GM12873 (cell line): ENCODE measurements around the gene RPS6KA2.

Experiments
- TF ChIP-seq, protein P1 (sequence below): IDR thresholded peaks from 2 replicates; pipeline ENCODE4 v1.5.1; 2012; ENCODE audit warnings: low read depth, mild to moderate bottlenecking, moderate library complexity, low read length, control low read depth; ENCODE audit not compliant: insufficient read depth; ENCODE audit errors: missing control alignments

The RPS6KA2 gene

GRCh38 chr6:166448432-166448831, 178.6 kb downstream of the RPS6KA2 start:
- TF ChIP-seq, protein P1, sequence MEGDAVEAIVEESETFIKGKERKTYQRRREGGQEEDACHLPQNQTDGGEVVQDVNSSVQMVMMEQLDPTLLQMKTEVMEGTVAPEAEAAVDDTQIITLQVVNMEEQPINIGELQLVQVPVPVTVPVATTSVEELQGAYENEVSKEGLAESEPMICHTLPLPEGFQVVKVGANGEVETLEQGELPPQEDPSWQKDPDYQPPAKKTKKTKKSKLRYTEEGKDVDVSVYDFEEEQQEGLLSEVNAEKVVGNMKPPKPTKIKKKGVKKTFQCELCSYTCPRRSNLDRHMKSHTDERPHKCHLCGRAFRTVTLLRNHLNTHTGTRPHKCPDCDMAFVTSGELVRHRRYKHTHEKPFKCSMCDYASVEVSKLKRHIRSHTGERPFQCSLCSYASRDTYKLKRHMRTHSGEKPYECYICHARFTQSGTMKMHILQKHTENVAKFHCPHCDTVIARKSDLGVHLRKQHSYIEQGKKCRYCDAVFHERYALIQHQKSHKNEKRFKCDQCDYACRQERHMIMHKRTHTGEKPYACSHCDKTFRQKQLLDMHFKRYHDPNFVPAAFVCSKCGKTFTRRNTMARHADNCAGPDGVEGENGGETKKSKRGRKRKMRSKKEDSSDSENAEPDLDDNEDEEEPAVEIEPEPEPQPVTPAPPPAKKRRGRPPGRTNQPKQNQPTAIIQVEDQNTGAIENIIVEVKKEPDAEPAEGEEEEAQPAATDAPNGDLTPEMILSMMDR, result no peak

- TF ChIP-seq, protein P1, result no peak
Observed at GRCh38 chr6:166446567-166447065, 180.4 kb downstream of the RPS6KA2 start.

DNA sequence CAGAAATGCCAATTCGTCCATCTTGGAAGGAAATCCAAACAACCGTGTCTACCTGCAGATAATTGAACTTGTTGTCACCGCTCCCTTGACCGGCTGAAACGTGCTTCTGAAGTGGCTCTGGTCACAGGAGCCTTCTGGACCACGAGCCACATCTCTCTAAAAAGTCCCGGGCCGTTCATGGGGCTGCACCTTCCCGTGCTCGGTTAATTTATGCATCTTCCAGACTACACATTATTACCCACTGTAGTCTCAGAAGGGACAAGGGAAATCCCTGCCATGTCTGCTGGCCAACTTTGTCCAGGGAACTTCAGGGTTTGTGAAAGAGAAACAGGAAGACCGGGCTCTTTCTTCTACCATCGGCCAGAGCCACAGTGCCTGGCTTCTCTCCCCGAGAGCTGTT, 180.9 kb downstream of the RPS6KA2 start:
- TF ChIP-seq, protein P1, result no peak

GRCh38 chr6:166444446-166444845, 182.6 kb downstream of the RPS6KA2 start:
- TF ChIP-seq, protein P1, result no peak

GRCh38 chr6:166443166-166443565, 183.9 kb downstream of the RPS6KA2 start:
- TF ChIP-seq, protein P1, result peak; percentile 45

- TF ChIP-seq, protein P1, result no peak
Observed at GRCh38 chr6:166442131-166442685, 184.8 kb downstream of the RPS6KA2 start.

DNA sequence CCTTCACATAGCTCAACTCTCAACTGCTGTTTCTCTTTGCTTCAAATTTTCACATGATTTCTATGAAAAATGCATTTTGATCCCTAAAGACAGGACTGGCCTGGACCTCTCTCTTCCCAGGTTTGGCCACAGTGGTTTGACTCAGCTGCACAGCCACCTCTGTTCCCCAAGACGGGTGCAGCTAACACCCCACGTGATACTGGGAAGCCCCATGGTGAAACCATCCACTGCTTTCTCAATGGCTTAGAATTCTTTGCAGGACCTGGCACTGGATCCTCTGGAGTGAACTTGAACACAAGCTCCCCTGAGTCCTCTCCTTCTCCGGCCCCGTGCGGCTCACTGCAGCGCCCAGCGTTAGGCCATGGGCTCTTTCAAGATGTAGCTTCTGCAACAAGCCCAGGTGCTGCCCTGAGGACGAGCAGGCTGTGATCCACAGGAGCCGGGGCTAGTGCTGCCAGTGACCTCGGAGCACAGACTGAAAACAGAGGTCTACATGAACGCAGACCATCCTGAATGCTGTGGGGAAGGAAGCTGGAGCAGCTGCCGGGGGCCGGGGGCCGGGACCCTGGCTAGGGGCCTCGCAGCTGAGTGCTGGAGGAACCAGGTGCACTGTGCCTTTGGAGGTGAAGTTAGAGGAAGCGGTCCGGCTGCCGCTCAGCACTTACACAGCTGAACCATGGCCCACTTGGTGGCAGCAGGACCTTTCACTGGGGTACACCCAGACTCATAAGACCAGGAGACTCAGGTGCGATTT, 185.5 kb downstream of the RPS6KA2 start:
- TF ChIP-seq, protein P1, result peak; percentile 24
